ENCODE results near the gene BRD1. TPM values are rescaled to one million over a fixed set of nuclear protein-coding genes. Genes with fewer than 3 reads are reported as not detected.

Gene BRD1
- total RNA-seq, 1 experiment from 2014 or later = 19.1 TPM

DNA sequence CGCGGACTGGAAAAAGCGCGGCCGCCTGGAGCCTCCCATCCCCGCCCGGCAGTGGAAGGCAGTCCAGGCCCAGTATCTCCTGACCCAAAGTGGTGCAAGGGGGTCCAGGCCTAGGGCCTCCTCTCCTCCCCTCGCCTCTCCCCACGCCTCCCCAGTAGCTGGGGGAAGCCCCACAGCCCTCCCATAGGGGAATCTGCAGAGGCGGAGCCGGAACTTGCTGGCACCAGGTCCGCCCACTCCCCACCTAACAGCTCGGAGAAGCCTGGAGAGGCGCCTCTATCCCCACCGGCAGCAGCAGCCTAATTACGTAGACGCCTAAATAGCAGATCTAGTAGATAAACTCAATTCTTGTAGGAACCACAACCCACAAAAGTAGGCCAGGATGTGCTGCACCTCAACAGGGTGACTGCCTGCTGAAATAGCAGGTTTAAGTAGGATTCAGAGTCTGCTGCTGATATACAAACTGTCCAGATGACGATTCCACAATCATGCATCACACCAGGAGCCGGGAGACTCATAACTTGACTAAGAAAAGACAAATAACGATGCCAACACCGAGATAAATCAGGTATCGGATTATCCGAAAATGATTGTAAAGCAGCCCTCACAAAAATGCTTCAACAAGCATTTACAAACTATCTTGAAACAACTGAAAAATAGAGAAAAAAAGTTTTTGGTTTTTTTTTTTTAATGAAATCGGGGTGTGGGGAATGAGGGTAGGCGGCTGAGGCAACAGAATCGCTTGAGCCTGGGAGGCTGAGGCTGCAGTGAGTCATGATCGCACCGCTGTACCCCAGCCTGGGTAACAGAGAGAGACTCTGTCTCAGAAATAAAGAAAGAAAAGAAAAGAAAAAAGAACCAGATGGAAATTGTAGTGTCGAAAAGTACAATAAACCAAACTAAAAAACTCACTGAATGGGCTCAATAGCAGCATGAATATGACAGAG is 11.4 kb upstream of the BRD1 start:
- H2AFZ ChIP-seq (ENCODE audit: low read length) = no peak overlapping the region
- BruUV-seq (replicated peaks) = no TSS peak
- ATAC-seq (no peak), DNase-seq (no peak)
- no peaks in the 10 kb centered on the region for H3K4me1 ChIP-seq (ENCODE audit: insufficient read depth, low read length)
- no peaks in the 10 kb centered on the region for H3K27me3 ChIP-seq (ENCODE audit: low read length)
- POLR2A ChIA-PET (ENCODE audit: unreplicated experiment) = no interaction called here
- no peak overlapping the region for H3K27ac ChIP-seq (ENCODE audit: low read length)
- no peak overlapping the region for H3K4me2 ChIP-seq (ENCODE audit: low read length)
- no peak overlapping the region for H3K4me3 ChIP-seq (ENCODE audit: low read length)
- H3K9me3 ChIP-seq (ENCODE audit: low read length) = no peaks in the 10 kb centered on the region
- no peaks in the 10 kb centered on the region for H4K20me1 ChIP-seq (ENCODE audit: low read length)
- CTCF ChIA-PET = no interaction called here
- H3K79me2 ChIP-seq (ENCODE audit: low read length) = no peaks in the 10 kb centered on the region
- no peaks in the 10 kb centered on the region for H3K9me2 ChIP-seq (replicated peaks; ENCODE audit: low read length)
- H3K9ac ChIP-seq (ENCODE audit: low read length) = no peak overlapping the region
- intact Hi-C loops (cut with micrococcal nuclease) = no loop called here
- H3K36me3 ChIP-seq (ENCODE audit: low read depth, low read length) = no peaks in the 10 kb centered on the region
- TF ChIP-seq EZH2phosphoT487 (IDR thresholded peaks at IDR 0.05; ENCODE audit: borderline replicate concordance, low read length) (no peak), EZH2 (IDR thresholded peaks at IDR 0.05; ENCODE audit: low read length, unreplicated experiment) (no peak)
- TF ChIP-seq, protein P1, sequence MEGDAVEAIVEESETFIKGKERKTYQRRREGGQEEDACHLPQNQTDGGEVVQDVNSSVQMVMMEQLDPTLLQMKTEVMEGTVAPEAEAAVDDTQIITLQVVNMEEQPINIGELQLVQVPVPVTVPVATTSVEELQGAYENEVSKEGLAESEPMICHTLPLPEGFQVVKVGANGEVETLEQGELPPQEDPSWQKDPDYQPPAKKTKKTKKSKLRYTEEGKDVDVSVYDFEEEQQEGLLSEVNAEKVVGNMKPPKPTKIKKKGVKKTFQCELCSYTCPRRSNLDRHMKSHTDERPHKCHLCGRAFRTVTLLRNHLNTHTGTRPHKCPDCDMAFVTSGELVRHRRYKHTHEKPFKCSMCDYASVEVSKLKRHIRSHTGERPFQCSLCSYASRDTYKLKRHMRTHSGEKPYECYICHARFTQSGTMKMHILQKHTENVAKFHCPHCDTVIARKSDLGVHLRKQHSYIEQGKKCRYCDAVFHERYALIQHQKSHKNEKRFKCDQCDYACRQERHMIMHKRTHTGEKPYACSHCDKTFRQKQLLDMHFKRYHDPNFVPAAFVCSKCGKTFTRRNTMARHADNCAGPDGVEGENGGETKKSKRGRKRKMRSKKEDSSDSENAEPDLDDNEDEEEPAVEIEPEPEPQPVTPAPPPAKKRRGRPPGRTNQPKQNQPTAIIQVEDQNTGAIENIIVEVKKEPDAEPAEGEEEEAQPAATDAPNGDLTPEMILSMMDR (conservative IDR thresholded peaks at IDR 0.05; ENCODE audit: low read depth, low read length) = no peak
- H3F3A ChIP-seq (ENCODE audit: low read length, unreplicated experiment) = no peaks in the 10 kb centered on the region

DNA sequence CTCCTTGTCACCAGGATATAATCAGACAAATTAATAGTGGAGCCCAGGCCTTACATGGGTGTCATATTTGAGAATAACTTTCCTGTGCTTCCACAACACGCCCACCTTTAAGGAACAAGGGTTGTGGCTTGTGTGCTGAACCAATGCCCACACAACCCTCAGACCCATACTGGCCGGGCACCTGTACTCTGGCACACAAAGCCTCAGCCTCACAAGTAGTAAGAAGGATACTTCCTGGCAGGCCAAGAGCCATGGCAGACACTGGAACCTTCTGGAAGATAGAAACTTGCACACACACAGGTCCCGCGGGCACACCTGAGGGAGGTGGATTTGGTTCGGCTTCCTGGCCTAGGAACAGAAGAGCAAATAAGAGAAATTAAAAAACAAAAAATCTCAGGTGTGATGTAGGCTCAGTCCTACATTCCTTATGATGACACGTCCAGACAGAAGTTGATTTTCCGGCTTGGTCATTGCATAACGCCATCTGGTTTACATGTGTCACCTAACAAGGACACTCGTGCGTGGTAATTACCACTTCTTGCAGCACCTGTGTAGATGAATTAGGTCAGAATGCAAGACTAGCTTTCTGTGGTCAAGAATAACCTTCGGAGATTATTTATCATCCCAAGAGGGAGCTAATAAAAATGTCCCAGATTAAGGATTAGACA is 5.8 kb upstream of the BRD1 start:
- Histone ChIP-seq H3K9me3 (ENCODE audit: low read length) (no peaks in the 10 kb centered on the region), H3K9ac (ENCODE audit: low read length) (no peak overlapping the region), H3K27ac (ENCODE audit: low read length) (no peak overlapping the region), H3K27me3 (ENCODE audit: low read length) (no peaks in the 10 kb centered on the region), H3K4me3 (ENCODE audit: low read length) (no peak overlapping the region), H3F3A (ENCODE audit: low read length, unreplicated experiment) (no peaks in the 10 kb centered on the region), H2AFZ (ENCODE audit: low read length) (no peak overlapping the region), H3K79me2 (ENCODE audit: low read length) (no peaks in the 10 kb centered on the region), H3K4me2 (ENCODE audit: low read length) (no peak overlapping the region), H4K20me1 (ENCODE audit: low read length) (no peaks in the 10 kb centered on the region), H3K9me2 (replicated peaks; ENCODE audit: low read length) (no peaks in the 10 kb centered on the region), H3K36me3 (ENCODE audit: low read depth, low read length) (no peaks in the 10 kb centered on the region), H3K4me1 (ENCODE audit: insufficient read depth, low read length) (peaks cover 12% of the 10 kb centered on the region)
- TF ChIP-seq EZH2 (IDR thresholded peaks at IDR 0.05; ENCODE audit: low read length, unreplicated experiment) (no peak), EZH2phosphoT487 (IDR thresholded peaks at IDR 0.05; ENCODE audit: borderline replicate concordance, low read length) (no peak)
- TF ChIP-seq, protein P1 (conservative IDR thresholded peaks at IDR 0.05; ENCODE audit: low read depth, low read length) = no peak
- ChIA-PET POLR2A (ENCODE audit: unreplicated experiment) (no interaction called here), CTCF (no interaction called here)
- intact Hi-C loops (cut with micrococcal nuclease) = no loop called here
- ATAC-seq = no peak
- BruUV-seq (replicated peaks) = no TSS peak
- peak; percentile 57 for DNase-seq
